Neural crest cell (in vitro differentiated cells): Measurements from ENCODE around the gene ASNSD1. TPM values are rescaled to one million over a fixed set of nuclear protein-coding genes. Genes with fewer than 3 reads are reported as not detected.

Experiments used
- total RNA-seq: library from RNA; stranded (reverse); gene quantifications from 2 replicates; pipeline ENCODE4 v1.2.1, GENCODE V29; 2021

ASNSD1 gene
- total RNA-seq, 1 donor from 2014 or later, result 46.8 TPM

Other genes with a start within 250 kb of the ASNSD1 start
- 53.2 and 54.7 TPM in 2 replicates for gene WDR75, start 220.0 kb upstream of the ASNSD1 start, total RNA-seq
- 2.0 and 2.6 TPM in 2 replicates for gene SLC40A1, start 80.7 kb upstream of the ASNSD1 start, total RNA-seq
- 3.0 and 4.8 TPM in 2 replicates for gene ANKAR, start 13.2 kb downstream of the ASNSD1 start, total RNA-seq
- 21.1 and 24.1 TPM in 2 replicates for gene OSGEPL1, start 101.3 kb downstream of the ASNSD1 start, total RNA-seq
- 62.8 and 68.0 TPM in 2 replicates for gene ORMDL1, start 122.9 kb downstream of the ASNSD1 start, total RNA-seq
- 58.4 and 72.7 TPM in 2 replicates for gene PMS1, start 123.0 kb downstream of the ASNSD1 start, total RNA-seq